Measurements from ENCODE around the gene ITK. TPM values are rescaled to one million over a fixed set of nuclear protein-coding genes. Genes with fewer than 3 reads are reported as not detected.

Gene ITK
- total and polyA plus RNA-seq, 12 donors, result 0.22 to 2.7 (median 0.92) TPM; not detected in 1

DNA sequence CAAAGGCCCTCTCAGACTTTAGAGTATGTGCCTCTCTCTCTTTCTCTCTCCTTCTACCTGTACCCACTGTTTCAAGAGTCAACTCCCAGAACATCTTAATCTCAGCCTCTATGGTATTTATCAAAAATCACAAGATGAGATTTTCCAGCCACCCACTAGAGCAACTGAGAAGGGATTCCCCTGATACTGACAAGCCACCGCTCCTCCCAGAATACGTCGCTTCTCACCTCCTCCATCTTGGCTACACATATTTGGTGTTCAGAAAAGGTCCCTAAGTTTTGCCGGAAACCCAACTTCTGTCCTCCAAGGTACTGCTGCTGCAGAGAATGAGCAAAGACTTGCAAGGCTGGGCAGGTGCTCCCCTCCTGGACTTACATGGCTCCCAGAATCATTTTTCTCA is 20.6 kb upstream of the ITK start:
- peaks cover 3% of the 10 kb centered on the region for H3K27me3 ChIP-seq
- DNase-seq, result no peak
- H3K27ac ChIP-seq, result no peak overlapping the region
- WGBS, 4 donors, result 89 to 96% (median 93%) methylated on average over 4 of the region's 4 CpGs
- intact Hi-C loops (cut with DNase I), result no loop called here
- no peaks in the 10 kb centered on the region for H3K36me3 ChIP-seq (replicated peaks in 1 of 2)
- H3K9me3 ChIP-seq (replicated peaks in 1 of 3), result no peaks in the 10 kb centered on the region
- TF ChIP-seq, protein P1, sequence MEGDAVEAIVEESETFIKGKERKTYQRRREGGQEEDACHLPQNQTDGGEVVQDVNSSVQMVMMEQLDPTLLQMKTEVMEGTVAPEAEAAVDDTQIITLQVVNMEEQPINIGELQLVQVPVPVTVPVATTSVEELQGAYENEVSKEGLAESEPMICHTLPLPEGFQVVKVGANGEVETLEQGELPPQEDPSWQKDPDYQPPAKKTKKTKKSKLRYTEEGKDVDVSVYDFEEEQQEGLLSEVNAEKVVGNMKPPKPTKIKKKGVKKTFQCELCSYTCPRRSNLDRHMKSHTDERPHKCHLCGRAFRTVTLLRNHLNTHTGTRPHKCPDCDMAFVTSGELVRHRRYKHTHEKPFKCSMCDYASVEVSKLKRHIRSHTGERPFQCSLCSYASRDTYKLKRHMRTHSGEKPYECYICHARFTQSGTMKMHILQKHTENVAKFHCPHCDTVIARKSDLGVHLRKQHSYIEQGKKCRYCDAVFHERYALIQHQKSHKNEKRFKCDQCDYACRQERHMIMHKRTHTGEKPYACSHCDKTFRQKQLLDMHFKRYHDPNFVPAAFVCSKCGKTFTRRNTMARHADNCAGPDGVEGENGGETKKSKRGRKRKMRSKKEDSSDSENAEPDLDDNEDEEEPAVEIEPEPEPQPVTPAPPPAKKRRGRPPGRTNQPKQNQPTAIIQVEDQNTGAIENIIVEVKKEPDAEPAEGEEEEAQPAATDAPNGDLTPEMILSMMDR (IDR thresholded peaks at IDR 0.05), result no peak
- no peak for TF ChIP-seq POLR2A (IDR thresholded peaks at IDR 0.05)
- no peak overlapping the region for H3K4me3 ChIP-seq
- no peaks in the 10 kb centered on the region for H3K4me1 ChIP-seq (replicated peaks in 1 of 2)

GRCh38 chr5:157161996-157162395 is 18.6 kb upstream of the ITK start:
- Histone ChIP-seq H3K27me3 (peaks cover 3% of the 10 kb centered on the region), H3K27ac (no peak overlapping the region), H3K4me1 (replicated peaks in 1 of 2) (no peaks in the 10 kb centered on the region), H3K36me3 (replicated peaks in 1 of 2) (no peaks in the 10 kb centered on the region), H3K9me3 (replicated peaks in 1 of 3) (no peaks in the 10 kb centered on the region), H3K4me3 (no peak overlapping the region)
- no peak for TF ChIP-seq POLR2A (IDR thresholded peaks at IDR 0.05)
- TF ChIP-seq, protein P1 (IDR thresholded peaks at IDR 0.05), result no peak
- intact Hi-C loops (cut with DNase I), result no loop called here
- WGBS, 4 donors, result 69 to 86% (median 77%) methylated on average over 5 to 6 of the region's 6 CpGs
- no peak for DNase-seq

DNA sequence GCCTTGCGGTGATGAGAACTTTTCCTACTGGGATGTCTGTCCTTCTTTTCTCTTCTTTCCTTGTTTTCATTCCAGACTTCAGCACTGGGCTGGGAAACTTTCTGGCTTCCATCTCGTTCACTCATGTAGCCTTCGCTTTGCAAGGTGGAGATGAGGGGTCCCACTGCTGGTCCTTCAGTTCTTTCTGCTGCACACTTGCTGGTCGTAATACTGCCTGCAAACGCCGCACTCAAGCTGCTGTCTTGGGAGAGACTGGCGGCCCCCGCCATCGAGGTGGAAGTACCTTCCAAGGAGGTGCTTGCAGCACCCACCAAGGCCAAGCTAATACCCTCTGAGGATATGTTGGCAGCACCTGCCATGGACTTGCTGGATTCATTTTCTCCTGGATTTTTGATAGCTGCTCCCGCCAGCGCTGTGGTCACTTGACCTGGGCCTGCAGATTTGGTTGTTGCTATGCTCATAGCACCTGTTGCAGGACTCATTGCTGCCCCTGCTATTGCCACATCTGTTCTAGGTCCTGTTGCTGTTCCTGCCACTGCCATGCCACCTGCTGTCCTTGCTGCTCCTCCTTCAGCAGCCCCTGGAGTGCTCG is 17.6 kb upstream of the ITK start:
- Histone ChIP-seq H3K27me3 (peaks cover 3% of the 10 kb centered on the region), H3K4me1 (replicated peaks in 1 of 2) (no peaks in the 10 kb centered on the region), H3K36me3 (replicated peaks in 1 of 2) (no peaks in the 10 kb centered on the region), H3K4me3 (no peak overlapping the region), H3K27ac (no peak overlapping the region), H3K9me3 (replicated peaks in 1 of 3) (no peaks in the 10 kb centered on the region)
- DNase-seq, result no peak
- 84 to 95% (median 92%) methylated on average over 9 to 12 of the region's 12 CpGs for WGBS, 4 donors
- intact Hi-C loops (cut with DNase I), result no loop called here
- TF ChIP-seq, protein P1 (IDR thresholded peaks at IDR 0.05), result no peak
- no peak for TF ChIP-seq POLR2A (IDR thresholded peaks at IDR 0.05)

- no peak for DNase-seq
- Histone ChIP-seq H3K27ac (no peak overlapping the region), H3K4me3 (no peak overlapping the region), H3K9me3 (replicated peaks in 1 of 3) (no peaks in the 10 kb centered on the region), H3K36me3 (replicated peaks in 1 of 2) (no peaks in the 10 kb centered on the region), H3K27me3 (peaks cover 1% of the 10 kb centered on the region), H3K4me1 (replicated peaks in 1 of 2) (no peaks in the 10 kb centered on the region)
- WGBS, 4 donors, result 71 to 83% (median 78%) methylated on average over 5 of the region's 5 CpGs
- intact Hi-C loops (cut with DNase I), result no loop called here
- TF ChIP-seq POLR2A (IDR thresholded peaks at IDR 0.05), result no peak
These were observed 16.1 kb upstream of the ITK start for GRCh38 chr5:157164521-157164920.

GRCh38 chr5:157165261-157165660 is 15.4 kb upstream of the ITK start:
- H3K9me3 ChIP-seq (replicated peaks in 1 of 3), result no peaks in the 10 kb centered on the region
- 64 to 92% (median 87%) methylated on average over 1 to 4 of the region's 4 CpGs for WGBS, 4 donors
- no peaks in the 10 kb centered on the region for H3K36me3 ChIP-seq (replicated peaks in 1 of 2)
- intact Hi-C loops (cut with DNase I), result no loop called here
- H3K27ac ChIP-seq, result no peak overlapping the region
- H3K27me3 ChIP-seq, result no peaks in the 10 kb centered on the region
- no peak for DNase-seq
- H3K4me1 ChIP-seq (replicated peaks in 1 of 2), result no peaks in the 10 kb centered on the region
- no peak overlapping the region for H3K4me3 ChIP-seq
- no peak for TF ChIP-seq POLR2A (IDR thresholded peaks at IDR 0.05)
- TF ChIP-seq, protein P1 (IDR thresholded peaks at IDR 0.05), result no peak

Measured in adrenal gland (tissue), 12 donors.